Astrocyte (in vitro differentiated cells and primary cell): ENCODE results near the gene DAAM2.

Experiments
- EZH2 ChIP-seq: IDR thresholded peaks from 2 replicates; pipeline ENCODE4 v1.6.1; 2012; ENCODE audit warnings: mild to moderate bottlenecking, low read length, inconsistent platforms; ENCODE audit not compliant: insufficient read depth
- TF ChIP-seq, protein P1 (sequence below): IDR thresholded peaks from 2 replicates; pipeline ENCODE4 v1.5.1; 2011; ENCODE audit warnings: low read depth, mild to moderate bottlenecking, inconsistent platforms, low read length, moderate library complexity; ENCODE audit not compliant: insufficient read depth

GRCh38 chr6:39804466-39805065 is 12.4 kb downstream of the DAAM2 start:
- no peak for TF ChIP-seq EZH2
- TF ChIP-seq, protein P1, sequence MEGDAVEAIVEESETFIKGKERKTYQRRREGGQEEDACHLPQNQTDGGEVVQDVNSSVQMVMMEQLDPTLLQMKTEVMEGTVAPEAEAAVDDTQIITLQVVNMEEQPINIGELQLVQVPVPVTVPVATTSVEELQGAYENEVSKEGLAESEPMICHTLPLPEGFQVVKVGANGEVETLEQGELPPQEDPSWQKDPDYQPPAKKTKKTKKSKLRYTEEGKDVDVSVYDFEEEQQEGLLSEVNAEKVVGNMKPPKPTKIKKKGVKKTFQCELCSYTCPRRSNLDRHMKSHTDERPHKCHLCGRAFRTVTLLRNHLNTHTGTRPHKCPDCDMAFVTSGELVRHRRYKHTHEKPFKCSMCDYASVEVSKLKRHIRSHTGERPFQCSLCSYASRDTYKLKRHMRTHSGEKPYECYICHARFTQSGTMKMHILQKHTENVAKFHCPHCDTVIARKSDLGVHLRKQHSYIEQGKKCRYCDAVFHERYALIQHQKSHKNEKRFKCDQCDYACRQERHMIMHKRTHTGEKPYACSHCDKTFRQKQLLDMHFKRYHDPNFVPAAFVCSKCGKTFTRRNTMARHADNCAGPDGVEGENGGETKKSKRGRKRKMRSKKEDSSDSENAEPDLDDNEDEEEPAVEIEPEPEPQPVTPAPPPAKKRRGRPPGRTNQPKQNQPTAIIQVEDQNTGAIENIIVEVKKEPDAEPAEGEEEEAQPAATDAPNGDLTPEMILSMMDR: no peak
